CD4-positive, alpha-beta memory T cell (primary cell): ENCODE measurements around the gene WDFY2. TPM values are rescaled to one million over a fixed set of nuclear protein-coding genes. Genes with fewer than 3 reads are reported as not detected.

Source experiments
- CTCF ChIA-PET: fragments of 350-600 bp; sonication (Branson Sonifier 250); formaldehyde crosslinking; loops from one replicate; lab custom pipeline; 2021; ENCODE audit warnings: inconsistent platforms; ENCODE audit not compliant: partially characterized antibody; lab: Charles Lee
- POLR2A ChIA-PET: fragments of 350-600 bp; sonication (Branson Sonifier 250); formaldehyde crosslinking; loops from one replicate; lab custom pipeline; 2021; ENCODE audit not compliant: partially characterized antibody; lab: Charles Lee
- DNase-seq, 5 donors: peaks; one replicate each; pipeline versions ENCODE4 v3.0.0 to v3.0.0-alpha.2; 2020 to 2022; ENCODE audit warnings: mixed read lengths in 1 of 5
- H3K27ac ChIP-seq: one replicate; pipeline ENCODE4 v1.7.0; 2013; ENCODE audit warnings: low read depth, low read length
- H3K27me3 ChIP-seq: 2 replicates; pipeline ENCODE4 v1.7.0; 2013; ENCODE audit warnings: mild to moderate bottlenecking, low read length, moderate library complexity; ENCODE audit not compliant: insufficient read depth
- H3K36me3 ChIP-seq: 2 replicates; pipeline ENCODE4 v1.7.0; 2013; ENCODE audit warnings: mild to moderate bottlenecking, low read length, moderate library complexity; ENCODE audit not compliant: insufficient read depth
- H3K4me1 ChIP-seq: 2 replicates; pipeline ENCODE4 v1.7.0; 2013; ENCODE audit warnings: mild to moderate bottlenecking, low read length, moderate library complexity; ENCODE audit not compliant: insufficient read depth
- H3K4me3 ChIP-seq, 2 donors: one replicate each; pipeline ENCODE4 v1.7.0; 2013; ENCODE audit warnings: low read length in 2 of 2, mild to moderate bottlenecking in 1 of 2
- H3K9me3 ChIP-seq, 2 donors: one replicate each; pipeline ENCODE4 v1.7.0; 2013; ENCODE audit warnings: low read length in 2 of 2, control low read depth in 1 of 2; ENCODE audit not compliant: control insufficient read depth in 1 of 2
- H3K27ac Mint-ChIP-seq, 7 donors: one replicate each; pipeline ENCODE4 v1.8.0; 2020 to 2021; ENCODE audit warnings: mixed read lengths in 7 of 7, mild to moderate bottlenecking in 6 of 7, inconsistent platforms in 3 of 7, moderate library complexity in 3 of 7
- H3K27me3 Mint-ChIP-seq, 2 donors: one replicate each; pipeline ENCODE4 v1.8.0; 2020 to 2021; ENCODE audit warnings: mixed read lengths in 2 of 2
- H3K36me3 Mint-ChIP-seq, 2 donors: one replicate each; pipeline ENCODE4 v1.8.0; 2020 to 2021; ENCODE audit warnings: mixed read lengths in 2 of 2, inconsistent platforms in 1 of 2, mild to moderate bottlenecking in 1 of 2
- H3K4me1 Mint-ChIP-seq, 4 donors: one replicate each; pipeline ENCODE4 v1.8.0; 2020 to 2021; ENCODE audit warnings: mixed read lengths in 4 of 4, mild to moderate bottlenecking in 1 of 4
- H3K4me3 Mint-ChIP-seq, 8 donors: one replicate each; pipeline ENCODE4 v1.8.0; 2020 to 2021; ENCODE audit warnings: mixed read lengths in 8 of 8, mild to moderate bottlenecking in 7 of 8, moderate library complexity in 6 of 8, inconsistent platforms in 3 of 8
- H3K9me3 Mint-ChIP-seq, 8 donors: one replicate each; pipeline ENCODE4 v1.8.0; 2020 to 2021; ENCODE audit warnings: mixed read lengths in 8 of 8, mild to moderate bottlenecking in 5 of 8, inconsistent platforms in 3 of 8, moderate library complexity in 1 of 8
- intact Hi-C: fragments of 100-400 bp; cut with micrococcal nuclease; formaldehyde crosslinking; loops from one replicate; pipeline ENCODE4 v1.15.1; 2023
- polyA plus RNA-seq, 2 donors: library from polyadenylated mRNA; unstranded; fragments of 300-500 nt; fragmentation: Illumina TruSeq; gene quantifications; one replicate each; pipeline ENCODE4 v1.2.3, GENCODE V29; 2021
- total RNA-seq, 2 experiments: library from RNA; stranded (reverse); gene quantifications; one replicate each; pipeline ENCODE4 v1.2.3, GENCODE V29; 2021

The WDFY2 gene
- total and polyA plus RNA-seq, 4 experiments from 2014 or later = 3.8 to 21.8 (median 14.5) TPM

DNA sequence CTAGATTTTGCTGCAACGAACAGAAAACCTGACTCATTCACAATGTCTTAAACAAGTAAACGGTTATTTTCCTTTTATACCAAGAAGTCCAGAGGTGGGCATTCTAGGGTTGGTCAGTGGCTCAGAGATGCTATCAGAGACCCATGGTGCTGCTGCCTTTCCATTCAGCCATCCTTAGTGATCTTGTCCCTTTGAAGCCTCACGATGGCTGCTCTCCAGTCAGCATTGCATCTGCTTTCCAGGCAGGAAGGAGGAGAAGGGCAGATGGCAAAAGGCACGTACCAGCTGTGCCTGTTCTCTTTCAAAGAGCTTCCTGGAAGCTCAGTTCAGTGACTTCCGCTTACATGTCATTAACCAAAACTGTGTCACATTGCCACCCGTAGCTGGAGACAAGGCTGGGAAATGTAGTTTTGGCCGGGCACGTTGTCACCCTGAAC is 30.1 kb downstream of the WDFY2 start:
- no peaks in the 10 kb centered on the region for H3K27me3 ChIP-seq
- peaks cover 11% of the 10 kb centered on the region for H3K4me1 ChIP-seq
- POLR2A ChIA-PET = interaction anchor here (1.0 to 6.0 kb wide), 9 partner anchors 16 to 211 kb away, joined by 3 to 64 read pairs (median 6); partner anchors contain the start of gene INTS6
- Mint-ChIP-seq H3K4me1 (peaks cover 10 to 34% (median 17%) of the 10 kb centered on the region in 4 donors), H3K27ac (peak overlapping the region; percentile 68 to 99 (median 95)), H3K9me3 (no peaks in the 10 kb centered on the region), H3K36me3 (peaks cover 1 to 4% of the 10 kb centered on the region in 2 donors), H3K4me3 (peak overlapping the region; percentile 43 to 93 (median 90)), H3K27me3 (no peaks in the 10 kb centered on the region)
- CTCF ChIA-PET = interaction anchor here (1.1 to 2.6 kb wide), 6 partner anchors 9 to 158 kb away, joined by 3 to 14 read pairs (median 4); no protein-coding TSS in a partner anchor
- no peaks in the 10 kb centered on the region for H3K9me3 ChIP-seq
- H3K4me3 ChIP-seq = peak overlapping the region; percentile 39 to 42
- DNase-seq = peak; percentile 49 to 60 (median 56)
- intact Hi-C loops = loop anchor here (1.0 kb wide), 1 partner anchor 29 kb away; no protein-coding TSS in a partner anchor
- no peaks in the 10 kb centered on the region for H3K36me3 ChIP-seq
- peak overlapping the region; percentile 51 for H3K27ac ChIP-seq

- Mint-ChIP-seq H3K36me3 (peaks cover 3 to 4% of the 10 kb centered on the region in 2 donors), H3K4me1 (peaks cover 16 to 38% (median 26%) of the 10 kb centered on the region in 4 donors), H3K9me3 (no peaks in the 10 kb centered on the region), H3K4me3 (no peak overlapping the region), H3K27ac (peak overlapping the region in 2 of 7 donors; percentile 3 to 31), H3K27me3 (no peaks in the 10 kb centered on the region)
- Histone ChIP-seq H3K4me1 (peaks cover 21% of the 10 kb centered on the region), H3K27ac (no peak overlapping the region), H3K36me3 (no peaks in the 10 kb centered on the region), H3K9me3 (no peaks in the 10 kb centered on the region), H3K27me3 (no peaks in the 10 kb centered on the region), H3K4me3 (no peak overlapping the region)
- ChIA-PET CTCF (interaction anchor here (1.0 kb wide), 1 partner anchor 45 kb away, joined by 3 read pairs; no protein-coding TSS in a partner anchor), POLR2A (interaction anchor here (0.9 kb wide), 2 partner anchors 26 to 165 kb away, joined by 3 read pairs; no protein-coding TSS in a partner anchor)
- DNase-seq = no peak
- intact Hi-C loops = no loop called here
Observed at GRCh38 chr13:51618626-51619025, 34.4 kb downstream of the WDFY2 start.

DNA sequence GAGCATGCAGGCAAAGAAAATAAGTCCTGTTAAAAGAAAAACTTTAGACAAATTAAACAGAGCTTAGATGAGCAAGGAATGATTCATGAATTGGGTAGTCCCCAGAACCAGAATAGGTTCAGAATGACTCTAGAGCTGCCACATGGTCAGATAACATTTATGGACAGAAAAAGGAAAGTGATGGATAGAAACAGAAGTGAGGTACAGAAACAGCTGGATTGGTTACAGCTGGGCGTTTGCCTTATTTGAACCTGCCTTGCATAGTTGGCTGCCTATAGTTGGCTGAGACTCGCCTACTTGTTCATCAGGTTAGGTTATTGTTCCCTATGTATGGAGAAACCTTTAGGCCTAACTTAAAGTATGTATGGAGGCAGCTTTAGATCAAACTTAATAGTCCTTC is 35.4 kb downstream of the WDFY2 start:
- Histone ChIP-seq H3K36me3 (no peaks in the 10 kb centered on the region), H3K27me3 (no peaks in the 10 kb centered on the region), H3K4me3 (no peak overlapping the region), H3K9me3 (no peaks in the 10 kb centered on the region), H3K27ac (no peak overlapping the region), H3K4me1 (peaks cover 18% of the 10 kb centered on the region)
- Mint-ChIP-seq H3K36me3 (peaks cover 3 to 4% of the 10 kb centered on the region in 2 donors), H3K27me3 (no peaks in the 10 kb centered on the region), H3K27ac (no peak overlapping the region), H3K9me3 (no peaks in the 10 kb centered on the region), H3K4me1 (peaks cover 13 to 40% (median 30%) of the 10 kb centered on the region in 4 donors), H3K4me3 (no peak overlapping the region)
- no peak for DNase-seq
- intact Hi-C loops = no loop called here
- ChIA-PET POLR2A (interaction anchor here (1.3 kb wide), 1 partner anchor 166 kb away, joined by 4 read pairs; the partner anchor contains the start of gene INTS6), CTCF (interaction anchor here (1.0 kb wide), 1 partner anchor 46 kb away, joined by 3 read pairs; no protein-coding TSS in a partner anchor)

DNA sequence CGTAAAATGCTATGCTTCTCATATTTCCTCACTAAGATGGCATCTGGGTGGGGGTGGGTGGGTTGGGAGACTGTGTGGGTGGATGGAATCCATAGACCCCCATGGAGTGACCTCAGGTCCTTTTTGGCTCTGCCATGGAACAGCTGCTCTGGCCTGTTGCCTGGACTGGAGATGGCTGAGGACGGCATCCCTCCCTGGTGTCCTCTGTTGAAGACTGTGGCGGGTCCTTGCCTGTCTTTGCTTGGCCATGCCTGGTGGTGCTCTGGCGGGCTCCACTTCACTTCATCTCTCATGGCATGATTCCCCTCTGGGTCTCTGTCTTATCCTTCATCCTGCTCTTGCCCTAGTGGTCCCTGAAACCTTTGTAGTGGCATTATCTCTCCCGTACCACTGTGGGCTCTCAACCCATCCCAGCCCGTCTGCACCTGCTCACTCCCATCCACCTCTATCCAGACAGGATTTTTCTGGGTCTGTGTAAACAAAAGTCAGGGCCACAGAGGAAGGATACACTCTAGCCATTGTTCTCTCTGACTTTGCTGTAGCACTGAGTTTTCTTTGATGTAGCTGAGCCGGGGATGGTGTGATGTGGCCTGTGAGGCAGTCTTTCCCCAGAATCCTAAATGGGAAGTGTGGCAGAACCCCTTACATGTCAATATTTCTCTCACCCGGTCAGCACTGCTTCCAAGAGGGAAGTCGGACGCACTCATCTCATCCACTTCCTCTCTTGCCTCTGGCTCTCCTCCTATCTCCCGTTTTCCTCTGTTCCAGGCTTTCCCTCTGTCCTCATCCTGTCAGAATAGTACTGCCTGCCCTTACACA is 36.1 kb downstream of the WDFY2 start:
- no peak for DNase-seq
- no peak overlapping the region for H3K4me3 ChIP-seq
- no peak overlapping the region for H3K27ac ChIP-seq
- Mint-ChIP-seq H3K9me3 (no peaks in the 10 kb centered on the region), H3K36me3 (peaks cover 4 to 5% of the 10 kb centered on the region in 2 donors), H3K4me3 (no peak overlapping the region), H3K27me3 (no peaks in the 10 kb centered on the region), H3K27ac (peak overlapping the region in 3 of 7 donors; percentile 14 to 55 (median 25)), H3K4me1 (peaks cover 10 to 41% (median 32%) of the 10 kb centered on the region in 4 donors)
- no peaks in the 10 kb centered on the region for H3K9me3 ChIP-seq
- no peaks in the 10 kb centered on the region for H3K27me3 ChIP-seq
- intact Hi-C loops = no loop called here
- no peaks in the 10 kb centered on the region for H3K36me3 ChIP-seq
- POLR2A ChIA-PET = interaction anchor here (1.3 kb wide), 1 partner anchor 167 kb away, joined by 4 read pairs; the partner anchor contains the start of gene INTS6
- CTCF ChIA-PET = no interaction called here
- H3K4me1 ChIP-seq = peaks cover 13% of the 10 kb centered on the region

GRCh38 chr13:51621602-51622001 is 37.3 kb downstream of the WDFY2 start:
- Histone ChIP-seq H3K27ac (no peak overlapping the region), H3K27me3 (no peaks in the 10 kb centered on the region), H3K4me1 (peaks cover 13% of the 10 kb centered on the region), H3K36me3 (no peaks in the 10 kb centered on the region), H3K4me3 (no peak overlapping the region), H3K9me3 (no peaks in the 10 kb centered on the region)
- Mint-ChIP-seq H3K27ac (peak overlapping the region in 2 of 7 donors; percentile 28 to 46), H3K4me3 (no peak overlapping the region), H3K36me3 (peaks cover 4 to 5% of the 10 kb centered on the region in 2 donors), H3K9me3 (no peaks in the 10 kb centered on the region), H3K4me1 (peaks cover 14 to 45% (median 36%) of the 10 kb centered on the region in 4 donors), H3K27me3 (no peaks in the 10 kb centered on the region)
- DNase-seq = no peak
- POLR2A ChIA-PET = no interaction called here
- CTCF ChIA-PET = no interaction called here
- intact Hi-C loops = no loop called here

GRCh38 chr13:51623473-51623872 is 39.2 kb downstream of the WDFY2 start:
- H3K9me3 Mint-ChIP-seq = no peaks in the 10 kb centered on the region
- DNase-seq = no peak
- H3K4me1 Mint-ChIP-seq = peaks cover 14 to 45% (median 34%) of the 10 kb centered on the region in 4 donors
- ChIA-PET CTCF (no interaction called here), POLR2A (no interaction called here)
- Histone ChIP-seq H3K27ac (no peak overlapping the region), H3K4me3 (no peak overlapping the region), H3K27me3 (no peaks in the 10 kb centered on the region), H3K9me3 (no peaks in the 10 kb centered on the region), H3K4me1 (peaks cover 13% of the 10 kb centered on the region), H3K36me3 (no peaks in the 10 kb centered on the region)
- intact Hi-C loops = no loop called here
- H3K27me3 Mint-ChIP-seq = no peaks in the 10 kb centered on the region
- peak overlapping the region in 4 of 7 donors; percentile 30 to 78 (median 36) for H3K27ac Mint-ChIP-seq
- peaks cover 3 to 4% of the 10 kb centered on the region in 2 donors for H3K36me3 Mint-ChIP-seq
- peak overlapping the region in 4 of 8 donors; percentile 13 to 62 (median 40) for H3K4me3 Mint-ChIP-seq

DNA sequence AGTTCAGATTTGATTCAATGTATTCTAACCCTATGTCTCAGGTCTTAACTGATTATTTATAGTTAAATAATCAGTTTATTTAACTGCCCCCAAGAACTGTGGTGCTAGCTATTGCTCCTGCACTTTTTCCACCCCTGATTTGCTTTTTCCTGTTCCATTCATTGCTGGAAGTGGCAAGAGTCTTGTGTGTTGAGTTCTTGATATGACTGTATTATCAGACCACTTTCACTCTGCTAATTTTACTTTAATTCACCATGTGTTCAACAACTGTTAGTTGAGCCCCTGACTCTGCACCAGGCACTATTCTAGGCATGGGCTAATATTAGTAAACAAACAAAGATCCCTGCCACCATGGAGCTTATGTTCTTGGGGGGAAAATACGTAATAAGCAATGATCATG is 39.9 kb downstream of the WDFY2 start:
- no peaks in the 10 kb centered on the region for H3K36me3 ChIP-seq
- CTCF ChIA-PET = no interaction called here
- no peaks in the 10 kb centered on the region for H3K27me3 Mint-ChIP-seq
- intact Hi-C loops = no loop called here
- H3K36me3 Mint-ChIP-seq = peaks cover 0 to 3% of the 10 kb centered on the region in 2 donors
- H3K27ac Mint-ChIP-seq = peak overlapping the region in 3 of 7 donors; percentile 1 to 58 (median 36)
- no peaks in the 10 kb centered on the region for H3K27me3 ChIP-seq
- POLR2A ChIA-PET = no interaction called here
- H3K4me3 ChIP-seq = no peak overlapping the region
- peaks cover 17% of the 10 kb centered on the region for H3K4me1 ChIP-seq
- no peaks in the 10 kb centered on the region for H3K9me3 ChIP-seq
- peak overlapping the region in 2 of 8 donors; percentile 9 to 13 for H3K4me3 Mint-ChIP-seq
- H3K9me3 Mint-ChIP-seq = no peaks in the 10 kb centered on the region
- peaks cover 20 to 53% (median 39%) of the 10 kb centered on the region in 4 donors for H3K4me1 Mint-ChIP-seq
- DNase-seq = no peak
- H3K27ac ChIP-seq = no peak overlapping the region
